ENCODE measurements around the gene EFNA5.
A peak's percentile ranks its signal among the peaks of the same experiment; 100 is the strongest.

The EFNA5 gene

DNA sequence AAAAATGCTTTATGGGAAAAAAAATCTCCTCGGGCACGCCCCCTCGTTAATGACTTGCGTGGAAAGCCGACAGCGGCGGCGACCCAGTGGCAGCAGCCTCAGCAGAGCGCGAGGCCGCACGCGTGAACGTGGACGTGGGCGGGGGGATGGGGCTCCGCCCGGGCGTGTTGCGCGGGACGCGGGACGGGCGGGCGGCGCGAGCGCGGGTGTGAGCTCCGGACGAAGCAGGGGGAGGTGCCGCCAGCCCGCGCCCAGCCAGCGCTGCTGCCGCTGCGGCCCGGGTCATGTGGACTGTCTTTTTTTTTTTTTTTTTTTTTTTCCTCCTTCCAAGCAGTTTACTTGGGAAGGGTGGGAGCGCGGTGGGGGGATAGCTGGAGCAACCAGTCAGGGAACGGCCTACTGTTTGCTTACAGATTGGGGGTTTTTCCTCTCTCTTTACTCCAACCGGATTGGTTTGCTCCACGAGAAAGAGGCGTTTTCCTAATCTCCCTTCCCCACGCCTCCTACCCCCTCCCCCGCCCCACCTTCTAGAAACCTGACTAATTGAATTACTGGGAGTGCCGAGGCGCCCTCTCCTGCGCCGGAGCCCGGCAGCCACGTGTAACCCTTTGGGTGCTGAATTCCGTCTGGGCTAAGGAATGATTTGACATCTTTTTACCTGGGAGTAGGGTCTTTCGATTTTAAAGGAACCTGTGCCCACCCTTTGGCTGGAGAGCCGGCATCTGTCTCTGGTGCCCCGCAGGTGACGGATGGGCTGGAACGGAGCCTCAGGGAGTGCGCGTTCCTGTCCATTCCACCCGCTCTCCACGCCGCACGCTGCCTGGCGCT is 1.7 kb upstream of the EFNA5 start:
- DNase-seq (ENCODE audit: low read depth, low spot score): peak; percentile 98

DNA sequence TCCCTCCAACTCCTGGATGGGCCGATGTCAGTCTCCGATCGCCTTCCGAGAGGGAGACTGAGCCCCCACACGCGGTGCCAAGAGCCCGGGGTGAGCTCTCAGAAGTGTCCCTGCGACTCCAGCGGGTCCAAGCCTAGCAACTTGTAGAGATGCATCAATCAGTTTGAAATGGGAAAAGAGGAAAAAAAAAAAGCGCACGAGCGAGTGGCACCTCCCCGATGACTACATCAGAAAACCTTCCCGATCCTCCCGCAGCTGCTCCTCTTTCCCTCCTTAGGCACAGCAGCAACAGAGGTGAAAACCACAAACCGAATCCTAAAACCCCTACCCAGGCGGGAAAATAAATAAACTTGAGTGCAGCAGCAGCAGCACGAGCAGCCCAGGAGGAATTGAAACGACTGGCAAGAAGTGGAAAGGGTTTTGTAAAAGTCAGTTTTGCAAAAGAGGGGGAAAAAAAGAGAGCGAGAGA is 1.0 kb upstream of the EFNA5 start:
- no peak for DNase-seq (ENCODE audit: low read depth, low spot score)

DNA sequence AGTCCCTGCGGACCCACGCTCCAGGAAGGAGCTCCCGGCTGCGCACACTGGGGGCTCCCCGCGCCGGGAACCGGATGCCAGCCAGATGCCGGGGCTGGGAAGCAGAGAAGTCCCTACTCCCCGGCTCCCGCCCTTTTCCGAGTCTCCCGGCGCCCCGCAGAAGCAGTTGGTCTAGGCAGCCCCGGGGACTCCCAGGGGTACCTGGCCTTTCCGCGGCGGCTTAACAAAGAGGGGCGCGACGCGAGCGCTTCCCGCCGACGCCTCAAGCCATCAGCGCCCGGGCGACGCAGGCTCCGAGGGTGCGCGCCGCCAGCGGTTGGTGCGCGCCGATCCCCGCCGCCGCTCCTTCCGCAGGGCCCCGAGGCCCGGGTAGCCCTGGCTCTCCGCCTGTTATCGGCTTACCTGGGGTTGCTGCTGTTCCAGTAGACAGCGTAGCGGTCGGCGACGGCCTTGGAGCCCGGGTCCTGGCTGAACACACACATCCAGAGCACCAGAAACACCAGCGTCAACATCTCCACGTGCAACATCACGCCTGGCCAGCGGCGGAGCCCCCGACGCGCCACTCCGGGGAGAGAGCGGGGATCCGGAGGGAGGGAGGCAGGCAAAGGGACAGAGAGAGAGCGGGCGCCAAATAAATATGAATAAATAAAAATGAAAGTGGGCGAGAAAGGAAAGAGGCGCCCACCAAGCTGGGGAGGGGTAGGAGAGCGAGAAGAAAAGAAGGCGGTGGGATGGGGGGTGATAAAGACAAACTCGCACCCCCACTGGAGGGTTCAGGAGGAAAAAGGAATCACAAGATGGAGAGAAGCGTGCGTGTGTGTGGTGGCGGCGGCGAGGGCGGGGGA is 428 bp downstream of the EFNA5 start:
- DNase-seq (ENCODE audit: low read depth, low spot score): no peak

DNA sequence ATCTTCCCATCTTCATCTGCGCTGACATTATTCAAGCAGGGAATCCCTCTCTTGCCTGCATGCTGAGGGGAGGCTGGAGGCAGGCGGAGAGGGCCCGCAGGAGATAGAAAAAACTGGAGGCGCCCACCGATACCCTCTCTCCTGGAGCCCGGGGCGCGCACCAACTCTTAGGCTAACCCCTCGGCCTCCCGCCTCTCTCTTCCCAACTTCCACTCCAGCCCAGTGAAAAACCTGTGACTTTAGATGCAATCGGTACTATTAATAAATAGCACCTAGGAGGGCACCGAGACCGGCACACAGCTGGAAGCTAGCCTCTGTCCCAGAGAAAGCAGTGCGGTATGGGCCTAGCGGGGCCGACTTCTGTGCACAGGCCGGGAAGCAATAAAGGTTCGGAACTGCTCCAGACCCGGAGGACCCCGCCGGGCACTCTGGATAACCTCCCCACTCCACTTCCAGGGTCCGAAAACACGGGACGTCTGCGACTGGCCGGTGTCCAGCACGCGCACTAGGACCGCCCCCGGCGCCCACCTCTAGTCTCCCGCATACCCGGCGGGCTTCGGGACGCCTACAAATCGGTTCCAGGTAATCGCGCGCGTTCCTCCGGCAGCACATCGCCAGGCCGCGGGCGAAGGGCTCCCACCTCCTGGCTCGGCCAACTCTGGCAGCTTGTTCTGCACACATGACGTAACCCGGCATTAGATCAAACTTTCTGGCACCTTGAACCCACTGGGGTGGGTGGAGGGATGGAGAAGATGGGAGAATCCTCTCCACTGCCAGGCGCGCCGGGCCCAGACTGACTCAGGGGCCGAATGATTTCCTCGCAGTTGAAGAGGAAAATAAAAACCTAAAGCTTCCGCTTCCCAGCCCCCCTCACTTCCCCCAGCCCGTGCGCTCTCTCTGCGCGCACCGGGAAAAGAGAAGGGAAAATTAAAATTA is 1.4 kb downstream of the EFNA5 start:
- no peak for DNase-seq (ENCODE audit: low read depth, low spot score)

DNA sequence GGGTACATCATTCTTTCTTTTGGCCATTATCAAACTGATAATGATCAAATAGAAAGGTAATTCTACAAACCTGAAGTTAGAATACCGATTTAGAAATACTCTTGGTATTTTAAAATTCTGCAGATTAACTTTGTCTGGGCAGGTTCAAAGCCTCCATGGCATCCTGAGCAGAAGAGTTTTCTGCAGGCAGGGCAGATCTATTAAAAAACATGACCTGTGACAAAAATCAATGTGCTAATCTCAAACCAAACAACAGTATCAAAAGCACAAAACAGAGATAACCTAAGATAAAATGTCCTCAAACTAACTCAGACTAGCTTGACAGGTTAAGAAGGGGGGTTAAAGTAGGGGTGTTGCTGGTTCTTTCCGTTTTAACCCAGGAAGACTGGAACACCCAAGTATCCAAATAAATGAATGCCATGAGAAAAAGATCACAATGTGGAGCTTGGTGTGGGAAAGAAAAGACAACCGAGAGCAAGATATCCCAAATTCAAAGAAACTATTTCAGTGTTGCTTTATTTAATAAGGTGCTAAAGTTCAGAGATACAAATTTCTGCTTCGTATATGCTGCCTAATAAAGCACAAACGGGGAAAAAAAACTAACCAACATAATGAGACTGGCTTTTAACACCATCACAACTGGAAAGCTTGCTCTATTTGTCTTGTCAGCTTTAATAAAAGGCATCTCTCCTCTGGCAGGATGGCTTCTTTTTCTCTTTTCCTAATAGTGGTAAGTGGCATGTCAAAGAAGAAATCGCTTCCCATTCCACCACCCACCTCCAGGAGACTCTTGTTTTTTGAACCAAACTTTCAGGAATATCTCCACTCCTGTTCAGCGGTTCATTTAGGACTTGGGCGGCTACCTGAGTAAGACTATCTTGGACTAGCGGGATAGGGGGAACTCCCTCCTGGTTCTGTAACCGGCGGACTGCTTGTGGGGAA is 2.3 kb downstream of the EFNA5 start:
- no peak for DNase-seq (ENCODE audit: low read depth, low spot score)

DNA sequence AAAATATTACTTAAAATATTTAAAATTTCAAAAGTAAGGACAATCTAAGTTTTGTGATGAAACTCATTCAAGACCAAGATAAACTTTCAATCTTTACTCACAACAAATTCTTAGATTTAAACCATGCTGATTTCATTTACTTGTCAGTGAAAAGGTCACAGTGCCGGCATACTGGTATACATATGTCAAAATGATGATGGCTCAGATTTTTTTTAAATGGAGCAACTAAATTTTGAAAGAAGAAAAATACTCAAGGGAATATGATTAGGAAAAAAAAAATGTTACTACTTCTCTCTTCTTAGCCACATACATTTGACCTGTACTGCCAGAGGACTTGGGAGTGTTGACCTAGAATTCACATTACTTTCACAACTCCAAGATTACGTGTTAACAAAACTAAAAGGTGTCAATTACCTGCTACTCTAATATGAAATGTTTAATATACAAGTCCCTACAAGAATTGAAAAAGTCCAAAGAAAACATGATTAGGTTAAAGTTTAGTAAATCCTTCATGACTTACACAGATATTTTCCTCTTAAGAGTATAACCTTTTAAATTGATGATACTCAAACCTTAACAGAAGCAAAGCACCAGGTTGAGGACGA is 4.6 kb downstream of the EFNA5 start:
- no peak for DNase-seq (ENCODE audit: low read depth, low spot score)

DNA sequence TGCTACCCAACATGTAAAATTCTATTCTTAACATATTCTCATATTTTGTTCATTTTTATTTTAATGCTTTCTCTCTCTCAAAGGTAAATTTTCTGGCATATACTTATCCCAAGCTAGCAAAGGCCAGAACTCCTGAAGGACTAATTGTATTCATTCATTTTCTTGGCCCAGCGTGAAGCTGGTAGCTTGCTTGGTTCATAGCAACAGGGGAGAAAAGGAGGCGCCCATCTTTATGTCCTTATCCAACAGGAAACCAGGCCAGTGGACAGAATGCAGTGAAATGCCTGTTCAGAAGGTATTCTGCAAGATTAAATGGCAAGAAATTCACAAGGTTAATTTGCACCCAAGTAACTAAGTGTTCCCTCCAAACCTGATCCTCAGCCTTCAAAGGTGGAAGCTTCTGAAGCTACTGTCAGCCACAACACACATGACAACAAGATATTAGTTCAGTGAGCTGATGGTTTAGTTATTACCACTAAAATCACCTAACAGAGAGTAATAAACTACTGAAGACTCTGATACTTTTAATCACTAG is 5.6 kb downstream of the EFNA5 start:
- DNase-seq (ENCODE audit: low read depth, low spot score): no peak

DNA sequence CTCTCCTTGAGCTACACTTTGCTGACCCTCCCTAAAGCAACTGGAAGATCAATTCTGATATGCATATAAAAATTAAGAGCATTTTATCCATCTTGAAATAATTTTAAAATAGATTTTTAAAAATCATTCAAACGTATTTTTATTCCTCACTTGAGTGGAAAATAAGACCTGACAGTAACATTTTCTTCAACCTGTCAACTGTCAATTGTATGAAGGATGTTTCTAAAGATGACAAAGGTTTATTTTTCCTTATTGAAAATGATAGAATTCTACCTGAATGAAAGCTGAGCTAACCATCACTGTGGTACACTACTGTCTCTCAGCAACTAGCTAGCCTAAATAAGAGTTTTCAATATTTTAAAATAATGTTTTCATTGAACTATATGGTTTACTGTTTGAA is 7.0 kb downstream of the EFNA5 start:
- DNase-seq (ENCODE audit: low read depth, low spot score): no peak

DNA sequence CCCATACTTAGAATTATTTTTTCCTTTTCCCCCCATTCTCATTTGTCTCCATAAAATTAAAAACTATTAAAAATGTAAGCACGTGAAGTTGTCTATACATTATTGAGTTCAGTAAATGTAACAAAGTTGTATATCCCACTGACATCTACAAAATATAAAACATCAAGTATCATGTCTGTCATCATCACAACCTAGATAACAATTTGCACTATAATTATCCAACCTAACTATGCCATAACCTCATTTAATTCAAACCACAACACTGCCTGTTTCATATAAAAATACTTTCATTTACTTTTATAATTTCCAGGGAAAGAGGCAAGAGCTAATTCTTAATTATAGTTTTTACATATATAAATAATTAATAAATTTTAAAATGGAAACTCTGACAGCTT is 9.1 kb downstream of the EFNA5 start:
- DNase-seq (ENCODE audit: low read depth, low spot score): no peak

DNA sequence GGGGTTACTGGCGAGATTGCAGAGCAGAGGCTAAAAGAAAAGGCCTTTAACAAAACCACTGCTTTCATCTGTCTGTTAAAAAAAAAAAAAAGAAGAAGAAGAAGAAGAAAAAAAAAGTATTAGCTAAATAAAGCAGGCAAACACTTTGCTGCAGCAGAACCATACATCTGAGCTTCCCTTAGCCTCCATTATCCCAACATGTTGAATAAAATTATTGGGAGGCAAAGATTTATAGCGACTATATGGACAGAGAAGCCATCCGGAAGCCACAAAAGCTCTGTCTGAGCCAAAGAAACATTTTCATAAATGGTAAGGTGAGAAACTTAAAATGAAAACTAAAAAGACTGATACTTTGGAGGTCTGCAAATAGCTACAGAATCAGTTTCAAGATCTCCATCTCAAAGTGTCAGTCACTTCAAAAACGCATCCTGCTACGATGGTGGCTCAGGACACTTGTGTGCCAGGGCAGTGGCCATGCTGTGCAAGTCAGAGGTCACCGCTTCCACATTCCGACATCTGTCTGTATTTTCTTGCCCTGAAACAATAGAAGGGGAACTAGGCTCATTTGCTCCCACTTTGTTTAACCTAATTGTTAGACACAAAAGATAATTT is 9.6 kb downstream of the EFNA5 start:
- DNase-seq (ENCODE audit: low read depth, low spot score): no peak

DNA sequence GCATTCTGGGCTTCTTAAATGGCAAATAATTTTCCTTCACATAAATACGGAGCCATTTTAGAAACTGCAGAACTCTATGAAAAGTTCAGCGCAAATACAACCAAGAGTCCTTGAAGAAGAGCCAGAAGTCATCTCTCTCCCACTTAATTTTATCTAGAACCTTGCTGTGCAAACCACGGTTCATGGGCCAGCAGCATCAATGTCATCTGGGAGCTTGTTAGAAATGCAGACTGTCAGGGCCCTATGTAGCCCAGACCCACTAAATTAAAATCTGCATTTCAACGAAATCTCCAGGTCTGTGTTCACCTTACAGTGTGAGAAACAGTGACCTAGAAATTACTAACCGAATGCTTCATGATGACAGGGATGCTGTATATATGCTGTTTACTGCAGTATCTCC is 12.2 kb downstream of the EFNA5 start:
- no peak for DNase-seq (ENCODE audit: low read depth, low spot score)

DNA sequence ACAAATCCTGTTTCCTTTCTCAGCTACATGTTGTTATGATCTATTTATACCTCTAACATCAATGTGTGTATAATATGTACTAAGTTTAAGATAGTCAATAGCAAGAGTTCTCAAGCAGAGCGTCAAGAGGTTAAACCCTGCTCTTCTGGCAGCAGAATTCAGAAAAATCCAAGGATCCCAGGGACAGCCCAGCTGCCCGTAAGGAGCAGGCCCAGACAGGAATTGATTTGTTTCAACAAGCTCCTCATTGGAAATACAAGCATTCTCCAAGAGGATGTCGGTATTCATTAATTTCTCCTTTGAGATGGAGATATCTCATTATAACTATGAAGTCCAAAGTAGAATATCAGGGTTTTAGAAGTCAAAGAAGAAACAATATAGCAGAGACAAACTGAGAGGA is 14.9 kb downstream of the EFNA5 start:
- no peak for DNase-seq (ENCODE audit: low read depth, low spot score)

DNA sequence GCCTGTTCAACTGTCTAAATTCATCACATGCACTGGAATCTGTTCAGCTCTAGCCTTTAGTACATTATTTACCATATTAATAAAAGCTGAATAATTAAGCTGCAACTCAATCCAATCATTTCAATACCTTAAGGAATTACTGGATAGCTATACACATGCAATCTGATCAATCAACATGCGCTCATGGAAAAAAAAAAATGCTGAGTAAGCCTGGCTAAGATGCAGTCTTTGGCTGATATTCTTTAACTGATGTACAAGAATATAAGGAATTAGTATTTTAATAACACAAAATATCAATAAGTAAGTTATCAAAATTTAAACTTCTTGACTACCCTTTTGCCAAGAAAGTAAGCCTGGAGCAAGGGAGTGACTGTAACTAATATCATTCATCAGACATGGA is 15.9 kb downstream of the EFNA5 start:
- no peak for DNase-seq (ENCODE audit: low read depth, low spot score)

DNA sequence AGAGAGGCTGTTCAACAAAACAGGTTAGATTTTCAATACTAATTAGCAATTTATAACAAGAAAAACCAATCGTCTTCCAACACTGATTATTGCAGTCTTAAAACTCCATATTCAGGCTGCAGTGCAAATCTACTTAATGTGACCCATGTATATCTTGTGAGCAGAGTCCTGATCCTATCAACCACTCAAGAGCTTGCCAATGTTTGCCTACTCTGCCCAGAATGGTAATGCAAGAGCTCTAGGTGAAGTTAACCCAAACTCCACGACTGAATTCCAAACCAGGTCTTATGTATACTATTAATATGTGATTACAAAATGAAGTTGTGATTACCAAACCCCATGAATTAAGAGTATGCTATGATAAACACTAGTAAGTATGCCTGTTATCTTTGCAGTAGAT is 17.1 kb downstream of the EFNA5 start:
- no peak for DNase-seq (ENCODE audit: low read depth, low spot score)

DNA sequence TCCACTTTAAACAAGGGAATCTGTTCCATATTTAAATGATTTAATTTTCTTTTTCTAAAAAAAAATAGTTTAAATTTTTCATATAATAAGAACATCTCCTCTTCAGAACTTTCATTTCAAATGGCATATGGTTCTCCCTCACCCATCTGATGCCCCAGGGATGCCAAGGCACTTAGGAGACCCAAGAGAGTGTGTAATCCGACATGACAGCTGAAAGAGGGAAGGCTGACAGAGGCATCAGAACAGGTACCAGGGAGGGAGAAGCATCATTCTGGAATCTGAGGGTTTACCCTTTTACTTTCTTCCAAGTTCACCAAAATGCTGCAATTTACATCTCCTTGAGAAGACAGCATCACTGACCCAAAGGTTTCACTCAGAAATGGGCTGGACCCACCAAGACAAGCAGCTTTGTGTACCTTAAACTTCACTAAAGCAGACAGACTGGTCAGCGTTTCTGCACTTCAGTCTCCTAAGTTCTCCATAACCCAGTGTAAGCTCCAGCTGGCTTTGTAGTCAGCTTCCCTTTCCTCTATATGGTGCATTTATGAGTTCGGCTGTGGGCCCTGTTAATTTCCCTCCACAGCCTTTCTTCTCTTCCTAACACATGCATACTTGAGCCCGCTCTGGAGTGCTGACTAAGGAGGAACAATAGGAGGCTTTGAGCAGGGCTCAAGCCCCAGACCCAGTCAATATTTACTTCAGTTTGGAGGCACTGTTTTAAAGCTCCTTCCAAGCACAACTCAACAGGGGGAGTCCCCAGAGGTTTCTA is 17.7 kb downstream of the EFNA5 start:
- DNase-seq (ENCODE audit: low read depth, low spot score): no peak

DNA sequence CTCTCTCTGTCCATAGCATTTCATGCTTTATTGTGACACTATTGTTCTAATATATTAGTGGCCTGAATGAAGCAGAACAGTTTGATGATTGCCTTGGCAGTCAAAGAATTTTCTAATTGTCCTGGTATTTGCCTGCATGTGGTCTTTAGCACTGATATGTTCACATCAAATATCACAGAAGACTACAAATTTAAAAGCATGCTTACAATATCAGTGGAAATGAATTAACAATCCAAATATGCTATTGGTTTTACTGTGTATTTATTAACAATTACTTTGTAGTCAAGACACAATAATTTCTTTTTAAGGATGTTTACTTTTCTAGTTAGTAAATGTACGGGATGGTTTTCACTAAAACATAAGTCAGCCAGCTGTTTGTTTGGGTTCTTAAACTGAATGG is 18.3 kb downstream of the EFNA5 start:
- no peak for DNase-seq (ENCODE audit: low read depth, low spot score)

DNA sequence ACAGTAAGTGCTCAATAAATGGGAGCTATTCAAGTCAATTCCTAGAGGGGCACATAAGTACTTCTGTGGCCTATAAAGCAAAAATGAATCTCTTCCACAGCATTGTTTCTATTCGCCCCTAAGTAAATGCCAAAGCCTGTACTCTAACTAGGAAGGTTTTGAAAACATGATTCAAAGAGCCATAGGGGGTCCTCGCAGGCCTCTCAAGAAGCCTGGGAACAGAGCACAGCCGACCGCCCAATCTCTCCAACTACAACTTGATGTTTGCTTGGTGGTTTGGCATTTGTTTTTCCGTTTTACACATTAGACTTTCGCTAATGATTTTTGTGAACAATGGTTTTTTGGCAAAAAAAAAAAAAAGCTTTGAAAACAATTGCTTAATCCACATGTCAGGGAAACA is 19.4 kb downstream of the EFNA5 start:
- DNase-seq (ENCODE audit: low read depth, low spot score): no peak

DNA sequence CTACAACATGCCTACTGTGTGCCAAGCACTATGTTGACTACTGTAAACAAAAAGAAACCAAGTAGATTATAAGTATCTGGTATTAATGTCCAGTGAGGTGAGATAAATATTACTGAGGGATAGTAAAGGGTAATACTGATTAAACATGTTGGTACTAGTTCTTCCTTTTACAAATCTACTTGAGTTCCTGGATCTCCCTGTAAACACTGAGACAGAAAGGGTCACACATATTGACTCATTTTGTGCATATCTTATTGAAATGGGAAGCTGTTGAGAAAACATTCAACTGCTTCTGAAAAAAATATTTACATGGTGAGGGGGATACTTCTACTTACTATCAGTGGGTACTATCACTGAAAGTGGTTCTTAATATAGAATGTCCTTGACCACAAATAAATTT is 24.3 kb downstream of the EFNA5 start:
- DNase-seq (ENCODE audit: low read depth, low spot score): no peak

DNA sequence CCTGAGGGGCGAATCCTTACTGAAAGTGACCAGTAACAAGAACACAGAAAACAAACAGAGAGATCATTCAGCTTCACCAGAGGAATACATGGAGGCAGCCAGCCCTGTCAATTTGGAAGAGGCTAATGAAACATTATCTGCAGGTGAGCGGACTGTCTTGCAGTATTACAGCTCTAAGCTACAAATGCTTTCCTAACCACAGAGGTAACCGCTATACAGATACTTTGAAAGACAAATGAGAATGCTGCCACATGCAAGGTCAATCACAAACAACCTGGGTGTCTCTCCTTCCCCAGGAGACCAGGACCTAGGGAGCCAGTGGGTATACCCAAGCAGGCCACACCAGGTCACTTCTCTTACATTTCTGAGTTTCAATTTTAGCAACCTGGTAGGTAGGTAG is 30.2 kb downstream of the EFNA5 start:
- no peak for DNase-seq (ENCODE audit: low read depth, low spot score)
